GM23338 (cell line): ENCODE results near the gene CSNK1A1. TPM values are rescaled to one million over a fixed set of nuclear protein-coding genes. Genes with fewer than 3 reads are reported as not detected.

ENCODE experiments used
- ATAC-seq: fragments of 200-7000 bp; cut with Tn5 transposase; 3 replicates; pipeline ENCODE4 v1.9.1; 2020
- DNase-seq: peaks from one replicate; pipeline ENCODE4 v3.0.0-alpha.2; 2015; ENCODE audit warnings: low spot score
- H2AFZ ChIP-seq: fragments of 200-600 bp; sonication (generic); 2 replicates; pipeline ENCODE4 v1.8.0; 2016; ENCODE audit warnings: antibody characterized with exemption, mild to moderate bottlenecking, moderate library complexity
- H3F3A ChIP-seq: fragments of 200-600 bp; sonication (generic); replicated peaks from 2 replicates; pipeline ENCODE4 v1.8.0; 2017; ENCODE audit warnings: antibody characterized with exemption, mixed run types, low read depth
- H3K27ac ChIP-seq: fragments of 200-600 bp; sonication (generic); 2 replicates; pipeline ENCODE4 v1.6.1; 2016; ENCODE audit warnings: low read depth
- H3K27me3 ChIP-seq: fragments of 200-600 bp; sonication (generic); 2 replicates; pipeline ENCODE4 v1.8.0; 2016; ENCODE audit warnings: mild to moderate bottlenecking, mixed run types, moderate library complexity; ENCODE audit not compliant: insufficient read depth
- H3K36me3 ChIP-seq: fragments of 200-600 bp; sonication (generic); 2 replicates; pipeline ENCODE4 v1.8.0; 2016; ENCODE audit warnings: mild to moderate bottlenecking; ENCODE audit not compliant: insufficient read depth
- H3K4me1 ChIP-seq: fragments of 200-600 bp; sonication (generic); 2 replicates; pipeline ENCODE4 v1.8.0; 2016; ENCODE audit warnings: mild to moderate bottlenecking, moderate library complexity; ENCODE audit not compliant: insufficient read depth
- H3K4me2 ChIP-seq: fragments of 200-600 bp; sonication (generic); 2 replicates; pipeline ENCODE4 v1.7.1; 2017; ENCODE audit warnings: mixed run types
- H3K4me3 ChIP-seq: fragments of 200-600 bp; sonication (generic); 2 replicates; pipeline ENCODE4 v1.6.1; 2016; ENCODE audit warnings: mixed run types
- H3K79me2 ChIP-seq: fragments of 200-600 bp; sonication (generic); replicated peaks from 2 replicates; pipeline ENCODE4 v1.8.0; 2017; ENCODE audit warnings: mild to moderate bottlenecking; ENCODE audit not compliant: insufficient read depth
- H3K9me2 ChIP-seq: fragments of 200-600 bp; sonication (generic); 2 replicates; pipeline ENCODE4 v1.8.0; 2017; ENCODE audit not compliant: insufficient read depth
- H4K20me1 ChIP-seq: fragments of 200-600 bp; sonication (generic); replicated peaks from 2 replicates; pipeline ENCODE4 v1.8.0; 2017; ENCODE audit warnings: mild to moderate bottlenecking; ENCODE audit not compliant: insufficient read depth
- H3K27ac Mint-ChIP-seq: 2 replicates; pipeline ENCODE4 v1.8.0; 2020; ENCODE audit warnings: inconsistent platforms, mild to moderate bottlenecking, moderate library complexity, mixed read lengths
- H3K27me3 Mint-ChIP-seq: 3 replicates; pipeline ENCODE4 v1.8.0; 2022; ENCODE audit warnings: low read depth, mild to moderate bottlenecking, moderate library complexity, mixed read lengths, inconsistent platforms; ENCODE audit not compliant: insufficient read depth, poor library complexity
- H3K36me3 Mint-ChIP-seq: 3 replicates; pipeline ENCODE4 v1.8.0; 2021; ENCODE audit warnings: low read depth, mild to moderate bottlenecking, inconsistent platforms, moderate library complexity, mixed read lengths
- H3K4me1 Mint-ChIP-seq: 3 replicates; pipeline ENCODE4 v1.8.0; 2020; ENCODE audit warnings: mild to moderate bottlenecking, inconsistent platforms, mixed read lengths
- H3K4me3 Mint-ChIP-seq: 3 replicates; pipeline ENCODE4 v1.8.0; 2021; ENCODE audit warnings: moderate library complexity, mild to moderate bottlenecking, inconsistent platforms, mixed read lengths
- H3K9me3 Mint-ChIP-seq: 3 replicates; pipeline ENCODE4 v1.8.0; 2020; ENCODE audit warnings: moderate library complexity, mild to moderate bottlenecking, inconsistent platforms, mixed read lengths
- CREB1 ChIP-seq: fragments of 250-450 bp; sonication (Bioruptor Pico); IDR thresholded peaks from 2 replicates; pipeline ENCODE4 v1.5.0; 2020; ENCODE audit warnings: low read depth, mild to moderate bottlenecking, moderate library complexity
- EZH2 ChIP-seq: fragments of 200-600 bp; sonication (generic); IDR thresholded peaks from one replicate; pipeline ENCODE4 v1.8.0; 2017; ENCODE audit warnings: antibody characterized with exemption, mild to moderate bottlenecking, low read depth; ENCODE audit not compliant: unreplicated experiment
- EZH2phosphoT487 ChIP-seq: fragments of 200-600 bp; sonication (generic); IDR thresholded peaks from one replicate; pipeline ENCODE4 v1.8.1; 2018; ENCODE audit warnings: antibody characterized with exemption; ENCODE audit not compliant: unreplicated experiment
- JUNB ChIP-seq: IDR thresholded peaks from one replicate; pipeline ENCODE4 v1.6.1; 2016; ENCODE audit warnings: antibody characterized with exemption; ENCODE audit not compliant: unreplicated experiment
- NANOG ChIP-seq: IDR thresholded peaks from 2 replicates; pipeline ENCODE4 v1.6.1; 2016; ENCODE audit warnings: antibody characterized with exemption, borderline replicate concordance
- POLR2AphosphoS5 ChIP-seq: IDR thresholded peaks from 2 replicates; pipeline ENCODE4 v1.6.1; 2016; ENCODE audit warnings: antibody characterized with exemption, low read depth
- STAT1 ChIP-seq: IDR thresholded peaks from one replicate; pipeline ENCODE4 v1.6.1; 2016; ENCODE audit warnings: antibody characterized with exemption; ENCODE audit not compliant: unreplicated experiment
- ZNF331 ChIP-seq: fragments of 250-450 bp; sonication (Bioruptor Pico); IDR thresholded peaks from 2 replicates; pipeline ENCODE4 v1.5.0; 2020; ENCODE audit warnings: low read depth, mild to moderate bottlenecking, moderate library complexity
- polyA plus RNA-seq: library from polyadenylated mRNA; unstranded; fragments of >200 nt; fragmentation: Nextera tagmentation; extraction: Ambion mirVana; gene quantifications from 2 replicates; pipeline ENCODE4 v1.2.1, GENCODE V29; 2016
- total RNA-seq: library from RNA; depleted of rRNA; stranded (reverse); fragments of >200 nt; shearing (Covaris generic); gene quantifications from 2 replicates; pipeline ENCODE4 v1.2.3, GENCODE V29; 2014
- TF ChIP-seq, protein P1 (sequence below): fragments of 250-450 bp; sonication (Bioruptor Pico); IDR thresholded peaks from 2 replicates; pipeline ENCODE4 v1.5.0; 2020; ENCODE audit warnings: mild to moderate bottlenecking, moderate library complexity
- TF ChIP-seq, protein P2 (sequence below): IDR thresholded peaks from 2 replicates; pipeline ENCODE4 v1.6.1; 2016; ENCODE audit warnings: antibody characterized with exemption
- TF ChIP-seq, protein P3 (sequence below), 2 experiments: fragments of 200-600 bp in 1 of 2; sonication (generic) in 1 of 2; conservative IDR thresholded peaks; 2 replicates each; pipeline versions ENCODE4 v1.5.1 to v1.6.1; 2016 to 2017; ENCODE audit warnings: antibody characterized with exemption in 2 of 2, low read depth in 2 of 2, mild to moderate bottlenecking in 2 of 2, moderate library complexity in 1 of 2
- TF ChIP-seq, protein P4 (sequence below): IDR thresholded peaks from one replicate; pipeline ENCODE4 v1.6.1; 2018; ENCODE audit warnings: antibody characterized with exemption; ENCODE audit not compliant: unreplicated experiment

Gene CSNK1A1
- total and polyA plus RNA-seq, 2 experiments from 2014 or later, result 110 to 233 TPM

DNA sequence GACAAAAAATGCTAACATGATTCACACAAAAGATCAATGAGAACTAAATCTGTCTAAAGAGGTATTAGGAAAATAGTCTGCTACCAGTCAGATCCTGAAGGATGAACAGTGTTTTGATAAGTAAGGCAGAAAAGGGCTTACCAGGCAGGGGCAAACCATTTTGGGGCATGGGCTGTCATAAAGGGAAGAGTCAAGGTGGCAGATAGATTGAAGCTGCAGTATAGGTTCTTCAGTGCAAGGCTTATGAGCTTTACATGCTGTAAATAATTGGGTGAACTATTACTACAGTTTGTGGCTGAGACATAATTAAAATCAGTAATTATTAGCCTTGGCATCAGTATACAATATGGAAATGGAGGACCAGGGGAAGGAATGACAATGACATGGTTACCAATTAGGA is 21.8 kb downstream of the CSNK1A1 start (continued):
- TF ChIP-seq STAT1, result no peak

DNA sequence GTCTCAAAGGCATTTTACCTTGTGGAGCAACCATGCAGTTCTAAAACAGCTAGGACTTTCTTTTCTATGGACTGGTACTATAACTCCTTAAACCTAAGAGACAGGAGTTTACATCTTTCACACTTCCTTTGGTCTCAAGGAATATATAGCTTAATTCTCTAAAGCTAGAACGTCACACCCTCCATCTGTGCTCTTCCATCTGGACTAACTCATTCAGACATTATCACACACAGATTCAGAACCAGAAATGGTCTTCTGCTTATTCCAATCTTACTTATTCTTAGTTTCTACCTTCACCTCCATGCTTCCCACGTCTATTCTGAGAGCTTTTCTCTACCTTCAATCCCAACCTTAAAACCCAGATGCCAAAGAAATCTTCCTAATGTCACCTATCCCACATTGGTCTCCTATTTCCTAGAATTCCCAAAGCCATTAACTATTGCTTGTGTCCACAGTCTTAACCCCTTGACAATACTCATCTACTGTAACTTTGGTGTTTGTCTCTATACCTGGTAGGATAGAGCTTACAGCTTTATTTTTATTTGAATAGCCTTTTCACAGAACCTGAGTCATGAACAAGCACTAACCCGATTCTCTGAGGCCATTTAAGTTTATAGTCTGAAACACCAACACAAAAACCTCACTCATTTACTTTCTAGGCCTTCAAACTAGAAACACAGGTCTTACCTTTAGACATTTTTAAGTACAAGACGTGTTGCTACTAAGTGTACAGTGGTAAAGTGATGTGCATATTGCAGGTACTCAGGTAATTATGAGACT is 22.8 kb downstream of the CSNK1A1 start:
- H3K36me3 ChIP-seq, result no peaks in the 10 kb centered on the region; the same call in 1 of the 2 replicates
- no peak overlapping the region for H3K4me3 ChIP-seq
- H3K27me3 ChIP-seq, result no peaks in the 10 kb centered on the region
- H3F3A ChIP-seq, result no peaks in the 10 kb centered on the region
- no peak overlapping the region for H3K4me3 Mint-ChIP-seq
- H3K4me1 ChIP-seq, result peaks cover 45% of the 10 kb centered on the region
- H3K9me2 ChIP-seq, result no peaks in the 10 kb centered on the region
- peak overlapping the region; percentile 19 for H3K27ac Mint-ChIP-seq
- peaks cover 81% of the 10 kb centered on the region for H4K20me1 ChIP-seq
- H3K9me3 Mint-ChIP-seq, result no peaks in the 10 kb centered on the region
- no peak overlapping the region for H3K27ac ChIP-seq
- no peak for DNase-seq
- peaks cover 12% of the 10 kb centered on the region; the same call in 2 of the 3 replicates for H3K36me3 Mint-ChIP-seq
- H3K4me1 Mint-ChIP-seq, result peaks cover 42% of the 10 kb centered on the region
- H3K79me2 ChIP-seq, result peaks cover 100% of the 10 kb centered on the region
- H3K4me2 ChIP-seq, result no peak overlapping the region
- ATAC-seq, result no peak
- no peak overlapping the region for H2AFZ ChIP-seq
- no peaks in the 10 kb centered on the region for H3K27me3 Mint-ChIP-seq
- no peak for TF ChIP-seq POLR2AphosphoS5
- no peak for TF ChIP-seq NANOG
- TF ChIP-seq, protein P1, sequence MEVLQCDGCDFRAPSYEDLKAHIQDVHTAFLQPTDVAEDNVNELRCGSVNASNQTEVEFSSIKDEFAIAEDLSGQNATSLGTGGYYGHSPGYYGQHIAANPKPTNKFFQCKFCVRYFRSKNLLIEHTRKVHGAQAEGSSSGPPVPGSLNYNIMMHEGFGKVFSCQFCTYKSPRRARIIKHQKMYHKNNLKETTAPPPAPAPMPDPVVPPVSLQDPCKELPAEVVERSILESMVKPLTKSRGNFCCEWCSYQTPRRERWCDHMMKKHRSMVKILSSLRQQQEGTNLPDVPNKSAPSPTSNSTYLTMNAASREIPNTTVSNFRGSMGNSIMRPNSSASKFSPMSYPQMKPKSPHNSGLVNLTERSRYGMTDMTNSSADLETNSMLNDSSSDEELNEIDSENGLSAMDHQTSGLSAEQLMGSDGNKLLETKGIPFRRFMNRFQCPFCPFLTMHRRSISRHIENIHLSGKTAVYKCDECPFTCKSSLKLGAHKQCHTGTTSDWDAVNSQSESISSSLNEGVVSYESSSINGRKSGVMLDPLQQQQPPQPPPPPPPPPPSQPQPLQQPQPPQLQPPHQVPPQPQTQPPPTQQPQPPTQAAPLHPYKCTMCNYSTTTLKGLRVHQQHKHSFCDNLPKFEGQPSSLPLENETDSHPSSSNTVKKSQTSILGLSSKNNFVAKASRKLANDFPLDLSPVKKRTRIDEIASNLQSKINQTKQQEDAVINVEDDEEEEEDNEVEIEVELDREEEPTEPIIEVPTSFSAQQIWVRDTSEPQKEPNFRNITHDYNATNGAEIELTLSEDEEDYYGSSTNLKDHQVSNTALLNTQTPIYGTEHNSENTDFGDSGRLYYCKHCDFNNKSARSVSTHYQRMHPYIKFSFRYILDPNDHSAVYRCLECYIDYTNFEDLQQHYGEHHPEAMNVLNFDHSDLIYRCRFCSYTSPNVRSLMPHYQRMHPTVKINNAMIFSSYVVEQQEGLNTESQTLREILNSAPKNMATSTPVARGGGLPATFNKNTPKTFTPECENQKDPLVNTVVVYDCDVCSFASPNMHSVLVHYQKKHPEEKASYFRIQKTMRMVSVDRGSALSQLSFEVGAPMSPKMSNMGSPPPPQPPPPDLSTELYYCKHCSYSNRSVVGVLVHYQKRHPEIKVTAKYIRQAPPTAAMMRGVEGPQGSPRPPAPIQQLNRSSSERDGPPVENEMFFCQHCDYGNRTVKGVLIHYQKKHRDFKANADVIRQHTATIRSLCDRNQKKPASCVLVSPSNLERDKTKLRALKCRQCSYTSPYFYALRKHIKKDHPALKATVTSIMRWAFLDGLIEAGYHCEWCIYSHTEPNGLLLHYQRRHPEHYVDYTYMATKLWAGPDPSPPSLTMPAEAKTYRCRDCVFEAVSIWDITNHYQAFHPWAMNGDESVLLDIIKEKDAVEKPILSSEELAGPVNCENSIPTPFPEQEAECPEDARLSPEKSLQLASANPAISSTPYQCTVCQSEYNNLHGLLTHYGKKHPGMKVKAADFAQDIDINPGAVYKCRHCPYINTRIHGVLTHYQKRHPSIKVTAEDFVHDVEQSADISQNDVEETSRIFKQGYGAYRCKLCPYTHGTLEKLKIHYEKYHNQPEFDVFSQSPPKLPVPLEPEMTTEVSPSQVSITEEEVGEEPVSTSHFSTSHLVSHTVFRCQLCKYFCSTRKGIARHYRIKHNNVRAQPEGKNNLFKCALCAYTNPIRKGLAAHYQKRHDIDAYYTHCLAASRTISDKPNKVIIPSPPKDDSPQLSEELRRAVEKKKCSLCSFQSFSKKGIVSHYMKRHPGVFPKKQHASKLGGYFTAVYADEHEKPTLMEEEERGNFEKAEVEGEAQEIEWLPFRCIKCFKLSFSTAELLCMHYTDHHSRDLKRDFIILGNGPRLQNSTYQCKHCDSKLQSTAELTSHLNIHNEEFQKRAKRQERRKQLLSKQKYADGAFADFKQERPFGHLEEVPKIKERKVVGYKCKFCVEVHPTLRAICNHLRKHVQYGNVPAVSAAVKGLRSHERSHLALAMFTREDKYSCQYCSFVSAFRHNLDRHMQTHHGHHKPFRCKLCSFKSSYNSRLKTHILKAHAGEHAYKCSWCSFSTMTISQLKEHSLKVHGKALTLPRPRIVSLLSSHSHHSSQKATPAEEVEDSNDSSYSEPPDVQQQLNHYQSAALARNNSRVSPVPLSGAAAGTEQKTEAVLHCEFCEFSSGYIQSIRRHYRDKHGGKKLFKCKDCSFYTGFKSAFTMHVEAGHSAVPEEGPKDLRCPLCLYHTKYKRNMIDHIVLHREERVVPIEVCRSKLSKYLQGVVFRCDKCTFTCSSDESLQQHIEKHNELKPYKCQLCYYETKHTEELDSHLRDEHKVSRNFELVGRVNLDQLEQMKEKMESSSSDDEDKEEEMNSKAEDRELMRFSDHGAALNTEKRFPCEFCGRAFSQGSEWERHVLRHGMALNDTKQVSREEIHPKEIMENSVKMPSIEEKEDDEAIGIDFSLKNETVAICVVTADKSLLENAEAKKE (CRISPR knock-in tag), result no peak
- TF ChIP-seq, protein P2, sequence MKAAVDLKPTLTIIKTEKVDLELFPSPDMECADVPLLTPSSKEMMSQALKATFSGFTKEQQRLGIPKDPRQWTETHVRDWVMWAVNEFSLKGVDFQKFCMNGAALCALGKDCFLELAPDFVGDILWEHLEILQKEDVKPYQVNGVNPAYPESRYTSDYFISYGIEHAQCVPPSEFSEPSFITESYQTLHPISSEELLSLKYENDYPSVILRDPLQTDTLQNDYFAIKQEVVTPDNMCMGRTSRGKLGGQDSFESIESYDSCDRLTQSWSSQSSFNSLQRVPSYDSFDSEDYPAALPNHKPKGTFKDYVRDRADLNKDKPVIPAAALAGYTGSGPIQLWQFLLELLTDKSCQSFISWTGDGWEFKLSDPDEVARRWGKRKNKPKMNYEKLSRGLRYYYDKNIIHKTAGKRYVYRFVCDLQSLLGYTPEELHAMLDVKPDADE, result no peak
- TF ChIP-seq, protein P3, sequence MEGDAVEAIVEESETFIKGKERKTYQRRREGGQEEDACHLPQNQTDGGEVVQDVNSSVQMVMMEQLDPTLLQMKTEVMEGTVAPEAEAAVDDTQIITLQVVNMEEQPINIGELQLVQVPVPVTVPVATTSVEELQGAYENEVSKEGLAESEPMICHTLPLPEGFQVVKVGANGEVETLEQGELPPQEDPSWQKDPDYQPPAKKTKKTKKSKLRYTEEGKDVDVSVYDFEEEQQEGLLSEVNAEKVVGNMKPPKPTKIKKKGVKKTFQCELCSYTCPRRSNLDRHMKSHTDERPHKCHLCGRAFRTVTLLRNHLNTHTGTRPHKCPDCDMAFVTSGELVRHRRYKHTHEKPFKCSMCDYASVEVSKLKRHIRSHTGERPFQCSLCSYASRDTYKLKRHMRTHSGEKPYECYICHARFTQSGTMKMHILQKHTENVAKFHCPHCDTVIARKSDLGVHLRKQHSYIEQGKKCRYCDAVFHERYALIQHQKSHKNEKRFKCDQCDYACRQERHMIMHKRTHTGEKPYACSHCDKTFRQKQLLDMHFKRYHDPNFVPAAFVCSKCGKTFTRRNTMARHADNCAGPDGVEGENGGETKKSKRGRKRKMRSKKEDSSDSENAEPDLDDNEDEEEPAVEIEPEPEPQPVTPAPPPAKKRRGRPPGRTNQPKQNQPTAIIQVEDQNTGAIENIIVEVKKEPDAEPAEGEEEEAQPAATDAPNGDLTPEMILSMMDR (conservative IDR thresholded peaks at IDR 0.05; ENCODE audit: low read depth in 2 of 2), result no peak
- TF ChIP-seq EZH2, result no peak
- TF ChIP-seq, protein P4, sequence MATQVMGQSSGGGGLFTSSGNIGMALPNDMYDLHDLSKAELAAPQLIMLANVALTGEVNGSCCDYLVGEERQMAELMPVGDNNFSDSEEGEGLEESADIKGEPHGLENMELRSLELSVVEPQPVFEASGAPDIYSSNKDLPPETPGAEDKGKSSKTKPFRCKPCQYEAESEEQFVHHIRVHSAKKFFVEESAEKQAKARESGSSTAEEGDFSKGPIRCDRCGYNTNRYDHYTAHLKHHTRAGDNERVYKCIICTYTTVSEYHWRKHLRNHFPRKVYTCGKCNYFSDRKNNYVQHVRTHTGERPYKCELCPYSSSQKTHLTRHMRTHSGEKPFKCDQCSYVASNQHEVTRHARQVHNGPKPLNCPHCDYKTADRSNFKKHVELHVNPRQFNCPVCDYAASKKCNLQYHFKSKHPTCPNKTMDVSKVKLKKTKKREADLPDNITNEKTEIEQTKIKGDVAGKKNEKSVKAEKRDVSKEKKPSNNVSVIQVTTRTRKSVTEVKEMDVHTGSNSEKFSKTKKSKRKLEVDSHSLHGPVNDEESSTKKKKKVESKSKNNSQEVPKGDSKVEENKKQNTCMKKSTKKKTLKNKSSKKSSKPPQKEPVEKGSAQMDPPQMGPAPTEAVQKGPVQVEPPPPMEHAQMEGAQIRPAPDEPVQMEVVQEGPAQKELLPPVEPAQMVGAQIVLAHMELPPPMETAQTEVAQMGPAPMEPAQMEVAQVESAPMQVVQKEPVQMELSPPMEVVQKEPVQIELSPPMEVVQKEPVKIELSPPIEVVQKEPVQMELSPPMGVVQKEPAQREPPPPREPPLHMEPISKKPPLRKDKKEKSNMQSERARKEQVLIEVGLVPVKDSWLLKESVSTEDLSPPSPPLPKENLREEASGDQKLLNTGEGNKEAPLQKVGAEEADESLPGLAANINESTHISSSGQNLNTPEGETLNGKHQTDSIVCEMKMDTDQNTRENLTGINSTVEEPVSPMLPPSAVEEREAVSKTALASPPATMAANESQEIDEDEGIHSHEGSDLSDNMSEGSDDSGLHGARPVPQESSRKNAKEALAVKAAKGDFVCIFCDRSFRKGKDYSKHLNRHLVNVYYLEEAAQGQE, result no peak
- no peak for TF ChIP-seq CREB1 (CRISPR knock-in tag)
- no peak for TF ChIP-seq EZH2phosphoT487
- TF ChIP-seq ZNF331 (CRISPR knock-in tag), result no peak
- TF ChIP-seq JUNB, result no peak
- no peak for TF ChIP-seq STAT1
